ENCODE data around the gene RAPGEF3.

RAPGEF3 gene

DNA sequence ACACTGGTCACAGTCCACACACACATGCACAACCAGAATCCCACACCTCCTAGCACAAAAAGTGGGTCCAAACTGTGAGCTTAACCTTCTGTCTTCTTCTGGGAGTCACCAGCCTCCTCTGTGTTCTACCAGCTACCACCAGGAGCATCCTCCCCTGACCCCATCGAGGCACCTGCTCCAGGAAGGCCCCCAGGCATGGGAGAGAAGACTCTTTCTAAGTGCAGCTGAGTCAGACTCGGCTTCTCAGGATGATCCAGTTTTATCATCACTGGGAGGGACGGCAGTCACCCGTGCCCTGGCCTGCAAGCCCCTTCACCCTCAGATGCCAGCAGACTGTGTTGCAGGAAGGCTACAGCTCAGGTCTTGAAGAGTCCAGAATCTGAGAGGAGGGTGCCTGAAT is 25.5 kb downstream of the RAPGEF3 start:
- Histone ChIP-seq H3K23ac (ENCODE audit: low read length in 2 of 2) (no peak overlapping the region), H2AFZ (ENCODE audit: low read depth, low read length) (no peak overlapping the region), H3K4me2 (ENCODE audit: low read length, poor library complexity, severe bottlenecking) (no peak overlapping the region), H3K18ac (ENCODE audit: low read depth in 1 of 2, low read length in 2 of 2) (no peak overlapping the region), H4K91ac (ENCODE audit: low read length) (no peak overlapping the region), H2BK15ac (ENCODE audit: low read depth, poor library complexity, severe bottlenecking) (no peak overlapping the region), H3K14ac (ENCODE audit: low read length in 2 of 2) (no peak overlapping the region), H3K4me1 (ENCODE audit: control insufficient read depth, insufficient read depth, low read depth, low read length) (peaks cover 23% of the 10 kb centered on the region), H3K27me3 (ENCODE audit: control insufficient read depth in 1 of 2, insufficient read depth in 1 of 2, low read length in 2 of 2) (no peaks in the 10 kb centered on the region), H3K4ac (ENCODE audit: low read depth in 1 of 2, low read length in 2 of 2) (no peak overlapping the region), H4K8ac (ENCODE audit: low read length) (no peak overlapping the region), H2AK5ac (ENCODE audit: low read length, severe bottlenecking) (no peak overlapping the region), H2BK120ac (ENCODE audit: low read depth, low read length) (no peak overlapping the region), H3K36me3 (ENCODE audit: control insufficient read depth in 1 of 2, insufficient read depth in 2 of 2, low read depth in 1 of 2, low read length in 2 of 2) (peaks cover 0 to 33% of the 10 kb centered on the region in 2 experiments), H3K27ac (ENCODE audit: low read length, poor library complexity, severe bottlenecking) (no peak overlapping the region), H2BK5ac (ENCODE audit: low read depth, low read length, poor library complexity, severe bottlenecking) (no peak overlapping the region), H3K9me3 (ENCODE audit: control insufficient read depth, low read length) (no peaks in the 10 kb centered on the region), H3K4me3 (ENCODE audit: insufficient read depth in 1 of 2, low read depth in 1 of 2, low read length in 2 of 2) (no peak overlapping the region), H3K9ac (ENCODE audit: low read length) (no peak overlapping the region), H3K79me1 (replicated peaks; ENCODE audit: low read length, poor library complexity, severe bottlenecking) (no peaks in the 10 kb centered on the region), H2BK12ac (ENCODE audit: low read length in 2 of 2) (no peak overlapping the region)
- WGBS = 93% methylated on average over 4 of the region's 4 CpGs
- DNase-seq = no peak

DNA sequence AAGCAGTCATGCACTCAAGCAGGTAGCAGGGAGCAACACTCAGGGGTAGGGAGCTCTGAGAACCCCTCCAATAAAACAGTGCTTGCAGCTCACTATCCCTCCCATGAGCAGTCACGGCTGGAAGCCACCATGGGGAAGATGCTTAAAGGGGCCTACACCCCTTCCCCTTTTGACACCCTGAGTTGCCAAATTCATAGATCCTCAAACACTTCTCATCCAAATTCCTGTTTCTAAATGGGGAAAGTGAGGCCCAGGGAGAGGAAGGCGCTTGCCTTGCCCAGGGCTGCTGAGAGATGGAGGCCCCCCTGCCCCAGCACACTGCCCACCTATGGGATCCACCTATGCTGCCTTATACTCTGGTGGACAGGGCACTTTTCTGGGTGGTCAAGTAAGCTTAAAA is 26.2 kb downstream of the RAPGEF3 start:
- 83% methylated on average over 2 of the region's 2 CpGs for WGBS
- no peak overlapping the region for H2BK5ac ChIP-seq (ENCODE audit: low read depth, low read length, poor library complexity, severe bottlenecking)

DNA sequence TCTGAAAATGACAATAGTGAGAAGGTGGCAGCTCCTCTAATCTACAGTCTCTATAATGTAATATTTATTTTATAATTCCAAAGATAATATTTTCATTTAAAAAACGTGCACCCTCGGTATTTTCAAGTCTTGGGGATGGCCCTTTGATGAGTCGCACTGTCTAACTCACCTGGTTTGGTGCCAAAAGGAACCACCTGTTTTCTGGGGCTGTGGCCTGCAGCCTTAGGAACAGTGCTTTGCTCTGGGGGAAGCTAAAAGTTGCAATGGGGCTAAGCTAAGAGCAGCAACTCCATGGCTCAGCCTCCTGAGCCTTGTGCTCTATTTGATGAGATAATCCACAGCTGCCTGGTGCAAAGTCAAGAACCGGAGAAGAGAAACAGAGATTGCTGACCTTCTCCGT is 27.0 kb downstream of the RAPGEF3 start:
- Histone ChIP-seq H3K4me2 (ENCODE audit: low read length, poor library complexity, severe bottlenecking) (no peak overlapping the region), H3K23ac (ENCODE audit: low read length in 2 of 2) (no peak overlapping the region), H2AK5ac (ENCODE audit: low read length, severe bottlenecking) (no peak overlapping the region), H3K4ac (ENCODE audit: low read depth in 1 of 2, low read length in 2 of 2) (no peak overlapping the region), H3K79me1 (replicated peaks; ENCODE audit: low read length, poor library complexity, severe bottlenecking) (no peaks in the 10 kb centered on the region), H3K9me3 (ENCODE audit: control insufficient read depth, low read length) (no peaks in the 10 kb centered on the region), H2BK12ac (ENCODE audit: low read length in 2 of 2) (no peak overlapping the region), H3K36me3 (ENCODE audit: control insufficient read depth in 1 of 2, insufficient read depth in 2 of 2, low read depth in 1 of 2, low read length in 2 of 2) (peaks cover 0 to 18% of the 10 kb centered on the region in 2 experiments), H3K27ac (ENCODE audit: low read length, poor library complexity, severe bottlenecking) (no peak overlapping the region), H4K8ac (ENCODE audit: low read length) (no peak overlapping the region), H2BK15ac (ENCODE audit: low read depth, poor library complexity, severe bottlenecking) (no peak overlapping the region), H3K4me3 (ENCODE audit: insufficient read depth in 1 of 2, low read depth in 1 of 2, low read length in 2 of 2) (no peak overlapping the region), H2BK5ac (ENCODE audit: low read depth, low read length, poor library complexity, severe bottlenecking) (no peak overlapping the region), H3K27me3 (ENCODE audit: control insufficient read depth in 1 of 2, insufficient read depth in 1 of 2, low read length in 2 of 2) (no peaks in the 10 kb centered on the region), H2BK120ac (ENCODE audit: low read depth, low read length) (no peak overlapping the region), H4K91ac (ENCODE audit: low read length) (no peak overlapping the region), H3K4me1 (ENCODE audit: control insufficient read depth, insufficient read depth, low read depth, low read length) (peaks cover 17% of the 10 kb centered on the region), H2AFZ (ENCODE audit: low read depth, low read length) (no peak overlapping the region), H3K9ac (ENCODE audit: low read length) (no peak overlapping the region), H3K14ac (ENCODE audit: low read length in 2 of 2) (no peak overlapping the region), H3K18ac (ENCODE audit: low read depth in 1 of 2, low read length in 2 of 2) (no peak overlapping the region)
- DNase-seq = no peak
- WGBS = 83% methylated on average over 5 of the region's 5 CpGs

More for the DNA sequence above, 26.2 kb downstream of the RAPGEF3 start:
- Histone ChIP-seq H2AFZ (ENCODE audit: low read depth, low read length) (no peak overlapping the region), H4K91ac (ENCODE audit: low read length) (no peak overlapping the region), H3K36me3 (ENCODE audit: control insufficient read depth in 1 of 2, insufficient read depth in 2 of 2, low read depth in 1 of 2, low read length in 2 of 2) (peaks cover 0 to 26% of the 10 kb centered on the region in 2 experiments), H3K4me2 (ENCODE audit: low read length, poor library complexity, severe bottlenecking) (no peak overlapping the region), H4K8ac (ENCODE audit: low read length) (no peak overlapping the region), H2AK5ac (ENCODE audit: low read length, severe bottlenecking) (no peak overlapping the region), H3K14ac (ENCODE audit: low read length in 2 of 2) (no peak overlapping the region), H3K4me1 (ENCODE audit: control insufficient read depth, insufficient read depth, low read depth, low read length) (peaks cover 23% of the 10 kb centered on the region), H3K27me3 (ENCODE audit: control insufficient read depth in 1 of 2, insufficient read depth in 1 of 2, low read length in 2 of 2) (no peaks in the 10 kb centered on the region), H3K4me3 (ENCODE audit: insufficient read depth in 1 of 2, low read depth in 1 of 2, low read length in 2 of 2) (no peak overlapping the region), H2BK120ac (ENCODE audit: low read depth, low read length) (no peak overlapping the region), H3K27ac (ENCODE audit: low read length, poor library complexity, severe bottlenecking) (no peak overlapping the region), H3K4ac (ENCODE audit: low read depth in 1 of 2, low read length in 2 of 2) (no peak overlapping the region), H3K79me1 (replicated peaks; ENCODE audit: low read length, poor library complexity, severe bottlenecking) (no peaks in the 10 kb centered on the region), H3K9ac (ENCODE audit: low read length) (no peak overlapping the region), H3K23ac (ENCODE audit: low read length in 2 of 2) (no peak overlapping the region), H3K18ac (ENCODE audit: low read depth in 1 of 2, low read length in 2 of 2) (no peak overlapping the region), H3K9me3 (ENCODE audit: control insufficient read depth, low read length) (no peaks in the 10 kb centered on the region), H2BK15ac (ENCODE audit: low read depth, poor library complexity, severe bottlenecking) (no peak overlapping the region), H2BK12ac (ENCODE audit: low read length in 2 of 2) (no peak overlapping the region)
- no peak for DNase-seq

DNA sequence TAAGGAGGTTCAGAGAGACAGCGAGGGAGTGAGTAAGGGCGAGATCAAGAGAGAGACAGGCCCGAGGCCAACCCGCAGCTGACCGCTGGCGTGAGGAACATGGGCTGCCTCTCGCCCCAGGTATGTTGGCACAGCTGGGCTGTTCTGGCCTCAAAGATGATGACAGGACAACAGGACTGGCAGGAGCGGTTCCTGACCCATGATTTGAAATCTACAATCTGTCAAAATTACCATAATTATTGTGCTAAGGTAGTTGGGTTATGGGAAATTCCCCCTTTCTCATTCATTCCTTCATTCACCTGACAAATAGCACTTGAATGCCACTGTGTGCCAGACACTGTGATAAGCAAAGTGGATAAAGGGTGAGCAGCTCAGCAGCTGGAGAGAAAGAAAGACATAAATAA is 28.3 kb downstream of the RAPGEF3 start:
- DNase-seq = no peak
- Histone ChIP-seq H3K79me1 (replicated peaks; ENCODE audit: low read length, poor library complexity, severe bottlenecking) (no peaks in the 10 kb centered on the region), H2BK5ac (ENCODE audit: low read depth, low read length, poor library complexity, severe bottlenecking) (no peak overlapping the region), H3K27ac (ENCODE audit: low read length, poor library complexity, severe bottlenecking) (no peak overlapping the region), H2BK12ac (ENCODE audit: low read length in 2 of 2) (no peak overlapping the region), H4K8ac (ENCODE audit: low read length) (no peak overlapping the region), H3K9ac (ENCODE audit: low read length) (no peak overlapping the region), H3K4me1 (ENCODE audit: control insufficient read depth, insufficient read depth, low read depth, low read length) (peaks cover 14% of the 10 kb centered on the region), H3K4ac (ENCODE audit: low read depth in 1 of 2, low read length in 2 of 2) (no peak overlapping the region), H3K27me3 (ENCODE audit: control insufficient read depth in 1 of 2, insufficient read depth in 1 of 2, low read length in 2 of 2) (no peaks in the 10 kb centered on the region), H3K4me2 (ENCODE audit: low read length, poor library complexity, severe bottlenecking) (no peak overlapping the region), H3K18ac (ENCODE audit: low read depth in 1 of 2, low read length in 2 of 2) (peak overlapping the region in 1 of 2 experiments; percentile 54), H3K4me3 (ENCODE audit: insufficient read depth in 1 of 2, low read depth in 1 of 2, low read length in 2 of 2) (no peak overlapping the region), H3K23ac (ENCODE audit: low read length in 2 of 2) (no peak overlapping the region), H3K36me3 (ENCODE audit: control insufficient read depth in 1 of 2, insufficient read depth in 2 of 2, low read depth in 1 of 2, low read length in 2 of 2) (peaks cover 0 to 5% of the 10 kb centered on the region in 2 experiments), H2AFZ (ENCODE audit: low read depth, low read length) (no peak overlapping the region), H3K14ac (ENCODE audit: low read length in 2 of 2) (no peak overlapping the region), H2BK15ac (ENCODE audit: low read depth, poor library complexity, severe bottlenecking) (no peak overlapping the region), H3K9me3 (ENCODE audit: control insufficient read depth, low read length) (no peaks in the 10 kb centered on the region), H2AK5ac (ENCODE audit: low read length, severe bottlenecking) (no peak overlapping the region), H2BK120ac (ENCODE audit: low read depth, low read length) (no peak overlapping the region), H4K91ac (ENCODE audit: low read length) (no peak overlapping the region)
- WGBS = 94% methylated on average over 6 of the region's 8 CpGs

All from mesenchymal stem cell (in vitro differentiated cells and primary cell).